ENCODE measurements around the gene LCN12.

DNA sequence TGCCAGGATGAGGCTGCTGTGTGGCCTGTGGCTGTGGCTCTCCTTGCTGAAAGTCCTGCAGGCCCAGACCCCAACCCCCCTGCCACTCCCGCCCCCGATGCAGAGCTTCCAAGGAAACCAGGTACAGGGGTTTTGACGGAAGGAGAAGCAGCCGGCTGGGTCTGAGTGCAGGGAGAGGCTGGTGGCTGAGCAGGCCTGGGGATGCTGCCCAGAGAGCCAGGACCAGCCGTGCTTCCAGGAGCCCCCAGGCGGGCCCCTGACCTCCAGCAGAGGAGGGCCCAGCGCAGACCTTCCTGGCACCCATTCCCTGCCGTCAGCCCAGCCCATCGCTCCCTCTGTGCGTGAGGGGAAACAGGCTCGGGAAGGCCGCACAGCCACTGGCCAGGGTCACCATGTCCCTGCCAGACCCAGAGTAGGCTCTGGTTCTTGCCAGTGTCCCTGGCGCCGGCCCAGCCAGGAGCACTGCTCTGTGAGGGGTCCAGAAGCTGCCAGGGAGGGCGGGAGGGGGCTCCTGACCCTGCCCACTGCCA lies 313 bp downstream of the LCN12 start:
- TF ChIP-seq, protein P1, sequence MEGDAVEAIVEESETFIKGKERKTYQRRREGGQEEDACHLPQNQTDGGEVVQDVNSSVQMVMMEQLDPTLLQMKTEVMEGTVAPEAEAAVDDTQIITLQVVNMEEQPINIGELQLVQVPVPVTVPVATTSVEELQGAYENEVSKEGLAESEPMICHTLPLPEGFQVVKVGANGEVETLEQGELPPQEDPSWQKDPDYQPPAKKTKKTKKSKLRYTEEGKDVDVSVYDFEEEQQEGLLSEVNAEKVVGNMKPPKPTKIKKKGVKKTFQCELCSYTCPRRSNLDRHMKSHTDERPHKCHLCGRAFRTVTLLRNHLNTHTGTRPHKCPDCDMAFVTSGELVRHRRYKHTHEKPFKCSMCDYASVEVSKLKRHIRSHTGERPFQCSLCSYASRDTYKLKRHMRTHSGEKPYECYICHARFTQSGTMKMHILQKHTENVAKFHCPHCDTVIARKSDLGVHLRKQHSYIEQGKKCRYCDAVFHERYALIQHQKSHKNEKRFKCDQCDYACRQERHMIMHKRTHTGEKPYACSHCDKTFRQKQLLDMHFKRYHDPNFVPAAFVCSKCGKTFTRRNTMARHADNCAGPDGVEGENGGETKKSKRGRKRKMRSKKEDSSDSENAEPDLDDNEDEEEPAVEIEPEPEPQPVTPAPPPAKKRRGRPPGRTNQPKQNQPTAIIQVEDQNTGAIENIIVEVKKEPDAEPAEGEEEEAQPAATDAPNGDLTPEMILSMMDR (IDR thresholded peaks at IDR 0.05; ENCODE audit: insufficient read depth, low read length) = no peak
- TF ChIP-seq POLR2AphosphoS5 (IDR thresholded peaks at IDR 0.05; ENCODE audit: low read depth) = no peak

All from HL-60 (cell line).